GM21447 (cell line): Measurements from ENCODE around the gene TNFSF13B.
"Not testable (repeated sequence)": the region's sequence is repeated elsewhere in the genome, so short reads cannot be mapped to it uniquely, and the experiment has no call there.

ENCODE experiments used
- ATAC-seq: cut with Tn5 transposase; IDR thresholded peaks from one replicate; pipeline ENCODE4 v1.9.1; 2021; ENCODE audit not compliant: unreplicated experiment

TNFSF13B gene

GRCh38 chr13:108278466-108278865 lies 8.9 kb downstream of the TNFSF13B start:
- ATAC-seq, result no peak

GRCh38 chr13:108281901-108282300 lies 12.4 kb downstream of the TNFSF13B start:
- no peak for ATAC-seq

- no peak for ATAC-seq
Measured at GRCh38 chr13:108283110-108283509, 13.6 kb downstream of the TNFSF13B start.

- ATAC-seq, result no peak
Measured at GRCh38 chr13:108288741-108289140, 19.2 kb downstream of the TNFSF13B start.

- no peak for ATAC-seq
Measured at GRCh38 chr13:108289819-108290218, 20.3 kb downstream of the TNFSF13B start.

- ATAC-seq, result no peak
Measured at GRCh38 chr13:108297114-108297513, 27.6 kb downstream of the TNFSF13B start.

GRCh38 chr13:108302279-108302678 lies 32.8 kb downstream of the TNFSF13B start:
- ATAC-seq, result no peak

- ATAC-seq, result no peak
Measured at GRCh38 chr13:108304170-108305016, 34.9 kb downstream of the TNFSF13B start.

GRCh38 chr13:108305655-108306054 lies 36.1 kb downstream of the TNFSF13B start:
- ATAC-seq, result peak; percentile 78

GRCh38 chr13:108306860-108307259 lies 37.3 kb downstream of the TNFSF13B start:
- no peak for ATAC-seq

- not testable (repeated sequence) for ATAC-seq
Measured at GRCh38 chr13:108311596-108311995, 42.1 kb downstream of the TNFSF13B start.

GRCh38 chr13:108313382-108313781 lies 43.9 kb downstream of the TNFSF13B start:
- ATAC-seq, result no peak

GRCh38 chr13:108315273-108315672 lies 45.8 kb downstream of the TNFSF13B start:
- ATAC-seq, result peak; percentile 72

GRCh38 chr13:108315991-108316390 lies 46.5 kb downstream of the TNFSF13B start:
- ATAC-seq, result no peak

- no peak for ATAC-seq
Measured at GRCh38 chr13:108316413-108316812, 46.9 kb downstream of the TNFSF13B start.

GRCh38 chr13:108322206-108322824 lies 52.8 kb downstream of the TNFSF13B start:
- ATAC-seq, result peak; percentile 87

GRCh38 chr13:108323031-108323430 lies 53.5 kb downstream of the TNFSF13B start:
- no peak for ATAC-seq

GRCh38 chr13:108325863-108326262 lies 56.3 kb downstream of the TNFSF13B start:
- no peak for ATAC-seq

- ATAC-seq, result peak; percentile 85
Measured at GRCh38 chr13:108326309-108326708, 56.8 kb downstream of the TNFSF13B start.

GRCh38 chr13:108328848-108329247 lies 59.3 kb downstream of the TNFSF13B start:
- no peak for ATAC-seq

- ATAC-seq, result no peak
Measured at GRCh38 chr13:108332791-108333190, 63.3 kb downstream of the TNFSF13B start.
